GM18520 (cell line): ENCODE results near the gene EMSY.

Source experiments
- ATAC-seq: cut with Tn5 transposase; IDR thresholded peaks from one replicate; pipeline ENCODE4 v1.9.1; 2021; ENCODE audit not compliant: unreplicated experiment

Gene EMSY

GRCh38 chr11:76453248-76453647, 8.4 kb downstream of the EMSY start:
- ATAC-seq: no peak

GRCh38 chr11:76455331-76455730, 10.5 kb downstream of the EMSY start:
- ATAC-seq: no peak

- no peak for ATAC-seq
Measured at GRCh38 chr11:76455931-76456330, 11.1 kb downstream of the EMSY start.

GRCh38 chr11:76456571-76456970, 11.8 kb downstream of the EMSY start:
- no peak for ATAC-seq

GRCh38 chr11:76459299-76459698, 14.5 kb downstream of the EMSY start:
- no peak for ATAC-seq

GRCh38 chr11:76459846-76460245, 15.0 kb downstream of the EMSY start:
- ATAC-seq: no peak

GRCh38 chr11:76462317-76462716, 17.5 kb downstream of the EMSY start:
- no peak for ATAC-seq

GRCh38 chr11:76465701-76466100, 20.9 kb downstream of the EMSY start:
- no peak for ATAC-seq

GRCh38 chr11:76466666-76467065, 21.8 kb downstream of the EMSY start:
- no peak for ATAC-seq

- ATAC-seq: no peak
Measured at GRCh38 chr11:76469141-76469540, 24.3 kb downstream of the EMSY start.

GRCh38 chr11:76471382-76471781, 26.6 kb downstream of the EMSY start:
- no peak for ATAC-seq

- ATAC-seq: no peak
Measured at GRCh38 chr11:76480241-76480640, 35.4 kb downstream of the EMSY start.

GRCh38 chr11:76491644-76492043, 46.8 kb downstream of the EMSY start:
- ATAC-seq: no peak

- ATAC-seq: no peak
Measured at GRCh38 chr11:76493040-76493439, 48.2 kb downstream of the EMSY start.

GRCh38 chr11:76493626-76494539, 49.1 kb downstream of the EMSY start:
- no peak for ATAC-seq

- no peak for ATAC-seq
Measured at GRCh38 chr11:76495019-76495418, 50.2 kb downstream of the EMSY start.

GRCh38 chr11:76496174-76496573, 51.4 kb downstream of the EMSY start:
- ATAC-seq: no peak

- ATAC-seq: no peak
Measured at GRCh38 chr11:76501526-76502202, 56.8 kb downstream of the EMSY start.

GRCh38 chr11:76506833-76507232, 62.0 kb downstream of the EMSY start:
- no peak for ATAC-seq

GRCh38 chr11:76510060-76511047, 65.5 kb downstream of the EMSY start:
- no peak for ATAC-seq
